A549 (cell line): Measurements from ENCODE around the gene PHC2. TPM values are rescaled to one million over a fixed set of nuclear protein-coding genes. Genes with fewer than 3 reads are reported as not detected.

ENCODE experiments used
- ATAC-seq, 2 experiments: fragments of 200-7000 bp in 1 of 2; fragments of >200 bp in 1 of 2; cut with Nextera tagmentation in 1 of 2; cut with Tn5 transposase in 1 of 2; 3 replicates each; pipeline versions ENCODE4 v1.8.0 to v1.9.1; 2018 to 2020; ENCODE audit warnings: mild to moderate bottlenecking in 1 of 2, moderate library complexity in 1 of 2
- CTCF ChIA-PET: fragments of 300-600 bp; sonication (Branson Sonifier 250); formaldehyde crosslinking; extraction: SDS; loops from one replicate; lab custom pipeline; 2021; ENCODE audit warnings: antibody characterized with exemption, inconsistent platforms; lab: Yijun Ruan, JAX
- POLR2A ChIA-PET: fragments of 350-600 bp; formaldehyde crosslinking; extraction: SDS; loops from one replicate; lab custom pipeline; 2021; ENCODE audit warnings: antibody characterized with exemption, inconsistent platforms; lab: Yijun Ruan, JAX
- DNase-seq, 2 experiments: peaks; one replicate each; pipeline versions ENCODE4 v3.0.0 to v3.0.0-alpha.2; 2011 to 2016; ENCODE audit warnings: low read depth in 1 of 2, low spot score in 1 of 2
- FAIRE-seq: peaks from 2 replicates; lab custom pipeline; 2011; peaks lifted over from hg19 to GRCh38; lab: Jason Lieb, UNC
- H3K27ac ChIP-seq, 2 experiments: fragments of >200 bp; sonication (Bioruptor Twin); formaldehyde crosslinking; 3 replicates each; pipeline ENCODE4 v1.5.1; 2016 to 2017
- H3K4me1 ChIP-seq: fragments of >200 bp; sonication (Bioruptor Twin); formaldehyde crosslinking; 3 replicates; pipeline ENCODE4 v1.6.1; 2016
- H3K4me2 ChIP-seq: fragments of >200 bp; sonication (Bioruptor Twin); formaldehyde crosslinking; 3 replicates; pipeline ENCODE4 v1.6.1; 2016
- H3K4me3 ChIP-seq: fragments of >200 bp; sonication (Bioruptor Twin); formaldehyde crosslinking; 3 replicates; pipeline ENCODE4 v1.5.1; 2016
- H3K9me3 ChIP-seq: fragments of >200 bp; sonication (Bioruptor Twin); formaldehyde crosslinking; 3 replicates; pipeline ENCODE4 v1.6.1; 2016
- ATOH8 ChIP-seq: fragments of 250-450 bp; sonication (Bioruptor Pico); IDR thresholded peaks from 2 replicates; pipeline ENCODE4 v1.5.0; 2020; ENCODE audit warnings: low read depth, mild to moderate bottlenecking, moderate library complexity
- CEBPB ChIP-seq, 2 experiments: fragments of >200 bp in 1 of 2; sonication (Bioruptor Twin) in 1 of 2; formaldehyde crosslinking in 1 of 2; IDR thresholded peaks; 2 replicates each; pipeline ENCODE4 v1.6.1; 2012 to 2016
- EP300 ChIP-seq, 2 experiments: fragments of >200 bp; sonication (Bioruptor Twin); formaldehyde crosslinking; IDR thresholded peaks; 2 replicates in 1 of 2; 3 replicates in 1 of 2; pipeline ENCODE4 v1.6.1; 2016 to 2017
- ESRRA ChIP-seq: fragments of 150-350 bp; IDR thresholded peaks from 2 replicates; pipeline ENCODE4 v1.6.1; 2014; ENCODE audit warnings: mild to moderate bottlenecking, low read length, borderline replicate concordance
- FOSB ChIP-seq: fragments of 250-450 bp; sonication (Bioruptor Pico); IDR thresholded peaks from 2 replicates; pipeline ENCODE4 v1.5.0; 2020; ENCODE audit warnings: mild to moderate bottlenecking, moderate library complexity
- GATA3 ChIP-seq: IDR thresholded peaks from 2 replicates; pipeline ENCODE4 v1.6.1; 2012; ENCODE audit warnings: borderline replicate concordance
- HOXB13 ChIP-seq: fragments of 250-450 bp; sonication (Bioruptor Pico); IDR thresholded peaks from 2 replicates; pipeline ENCODE4 v1.5.0; 2020; ENCODE audit warnings: low read depth, mild to moderate bottlenecking, moderate library complexity
- HOXB5 ChIP-seq: fragments of 250-450 bp; sonication (Bioruptor Pico); IDR thresholded peaks from 2 replicates; pipeline ENCODE4 v1.5.0; 2020; ENCODE audit warnings: mild to moderate bottlenecking, moderate library complexity
- MAFK ChIP-seq: fragments of 450-650 bp; IDR thresholded peaks from 2 replicates; pipeline ENCODE4 v1.6.1; 2014; ENCODE audit not compliant: partially characterized antibody
- NFE2L2 ChIP-seq: fragments of 150-350 bp; conservative IDR thresholded peaks from 2 replicates; pipeline ENCODE4 v1.6.1; 2014; ENCODE audit warnings: low read length
- NR3C1 ChIP-seq: fragments of >200 bp; sonication (Bioruptor Twin); formaldehyde crosslinking; IDR thresholded peaks from 3 replicates; pipeline ENCODE4 v1.6.1; 2017
- POLR2A ChIP-seq: IDR thresholded peaks from 2 replicates; pipeline ENCODE4 v1.6.1; 2012; ENCODE audit warnings: mild to moderate bottlenecking, low read length
- RAD21 ChIP-seq, 2 experiments: fragments of >200 bp in 1 of 2; sonication (Bioruptor Twin) in 1 of 2; formaldehyde crosslinking in 1 of 2; IDR thresholded peaks in 1 of 2; conservative IDR thresholded peaks in 1 of 2; 2 replicates in 1 of 2; 3 replicates in 1 of 2; pipeline ENCODE4 v1.6.1; 2012 to 2018; ENCODE audit warnings: inconsistent platforms in 1 of 2
- RCOR1 ChIP-seq: fragments of 150-350 bp; IDR thresholded peaks from 2 replicates; pipeline ENCODE4 v1.6.1; 2014; ENCODE audit warnings: antibody characterized with exemption, low read length, low read depth
- TP53 ChIP-seq: fragments of 250-450 bp; sonication (Bioruptor Pico); IDR thresholded peaks from 2 replicates; pipeline ENCODE4 v1.5.0; 2021; ENCODE audit warnings: mild to moderate bottlenecking, moderate library complexity
- ZC3H11A ChIP-seq: fragments of 450-650 bp; IDR thresholded peaks from 2 replicates; pipeline ENCODE4 v1.6.1; 2014; ENCODE audit warnings: antibody characterized with exemption, mild to moderate bottlenecking
- ZFP36 ChIP-seq: fragments of 450-650 bp; IDR thresholded peaks from 2 replicates; pipeline ENCODE4 v1.6.1; 2014; ENCODE audit warnings: borderline replicate concordance; ENCODE audit not compliant: partially characterized antibody
- WGBS: methylation state at CpG from one replicate; pipeline ENCODE4 v1.1.6; 2017; ENCODE audit errors: missing lambda C conversion rate; 5-methylcytosine and 5-hydroxymethylcytosine counted together
- polyA plus RNA-seq, 4 experiments: library from polyadenylated mRNA; depleted of rRNA in 3 of 4; stranded (reverse); fragments of >200 nt; fragmentation: RNase III in 1 of 4; extraction: RNeasy Plus Mini Kit Qiagen cat#74134 plus additional on column Dnase treatment in 1 of 4; gene quantifications; 2 replicates in 3 of 4; 3 replicates in 1 of 4; pipeline ENCODE4 v1.2.3, GENCODE V29; 2011 to 2017
- TF ChIP-seq, protein P1 (sequence below): IDR thresholded peaks from 2 replicates; pipeline ENCODE4 v1.6.1; 2012
- TF ChIP-seq, protein P2 (sequence below): IDR thresholded peaks from 2 replicates; pipeline ENCODE4 v1.6.1; 2012
- TF ChIP-seq, protein P3 (sequence below): fragments of 250-450 bp; sonication (Bioruptor Pico); IDR thresholded peaks from 2 replicates; pipeline ENCODE4 v1.5.0; 2021; ENCODE audit warnings: mild to moderate bottlenecking, moderate library complexity, borderline replicate concordance
- TF ChIP-seq, protein P4 (sequence below): fragments of >200 bp; sonication (Bioruptor Twin); formaldehyde crosslinking; IDR thresholded peaks from 3 replicates; pipeline ENCODE4 v1.6.1; 2016
- TF ChIP-seq, protein P5 (sequence below): fragments of 450-650 bp; IDR thresholded peaks from 2 replicates; pipeline ENCODE4 v1.6.1; 2014; ENCODE audit warnings: antibody characterized with exemption

Gene PHC2
- polyA plus RNA-seq, 2 of the 4 experiments (the other 2 are of a cell fraction) = 29.9 to 33.2 TPM

DNA sequence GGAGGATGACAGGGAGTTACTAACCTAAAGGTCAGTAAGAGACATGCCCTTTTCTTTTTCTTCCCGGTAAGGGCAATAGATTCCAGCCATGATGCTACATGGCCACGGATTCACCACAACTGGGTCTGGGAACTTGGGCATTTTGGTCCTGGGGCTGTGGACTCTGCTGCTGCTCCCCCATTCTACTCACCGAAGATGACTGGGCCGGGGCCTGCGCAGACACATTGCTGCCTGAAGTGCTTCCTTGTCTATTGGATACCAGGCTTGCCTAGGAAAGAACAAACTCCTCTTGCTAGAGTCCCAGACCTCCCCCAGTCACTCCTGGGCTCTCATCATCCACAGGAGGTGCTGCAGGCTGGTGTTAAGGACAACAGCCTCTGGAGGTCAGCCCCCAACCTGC lies 60.1 kb downstream of the PHC2 start:
- Histone ChIP-seq H3K9me3 (no peaks in the 10 kb centered on the region), H3K4me3 (no peak overlapping the region), H3K4me2 (no peak overlapping the region), H3K27ac (no peak overlapping the region), H3K4me1 (no peaks in the 10 kb centered on the region)
- 61% methylated on average over 3 of the region's 5 CpGs for WGBS
- DNase-seq = no peak
- no peak for FAIRE-seq
- CTCF ChIA-PET = interaction anchor here (0.7 to 13.0 kb wide), 3 partner anchors 36 to 75 kb away, joined by 3 to 162 read pairs (median 3); no protein-coding TSS in a partner anchor
- no peak for TF ChIP-seq ZFP36
- no peak for TF ChIP-seq ZC3H11A
- TF ChIP-seq, protein P1, sequence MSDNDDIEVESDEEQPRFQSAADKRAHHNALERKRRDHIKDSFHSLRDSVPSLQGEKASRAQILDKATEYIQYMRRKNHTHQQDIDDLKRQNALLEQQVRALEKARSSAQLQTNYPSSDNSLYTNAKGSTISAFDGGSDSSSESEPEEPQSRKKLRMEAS = no peak
- no peak for TF ChIP-seq EP300 (IDR thresholded peaks at IDR 0.05)
- no peak for TF ChIP-seq CEBPB (IDR thresholded peaks at IDR 0.05)
- no peak for TF ChIP-seq FOSB
- TF ChIP-seq POLR2A = no peak
- TF ChIP-seq, protein P2, sequence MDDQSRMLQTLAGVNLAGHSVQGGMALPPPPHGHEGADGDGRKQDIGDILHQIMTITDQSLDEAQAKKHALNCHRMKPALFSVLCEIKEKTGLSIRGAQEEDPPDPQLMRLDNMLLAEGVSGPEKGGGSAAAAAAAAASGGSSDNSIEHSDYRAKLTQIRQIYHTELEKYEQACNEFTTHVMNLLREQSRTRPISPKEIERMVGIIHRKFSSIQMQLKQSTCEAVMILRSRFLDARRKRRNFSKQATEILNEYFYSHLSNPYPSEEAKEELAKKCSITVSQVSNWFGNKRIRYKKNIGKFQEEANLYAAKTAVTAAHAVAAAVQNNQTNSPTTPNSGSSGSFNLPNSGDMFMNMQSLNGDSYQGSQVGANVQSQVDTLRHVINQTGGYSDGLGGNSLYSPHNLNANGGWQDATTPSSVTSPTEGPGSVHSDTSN = no peak
- TF ChIP-seq HOXB5 = no peak
- no peak for TF ChIP-seq GATA3
- TF ChIP-seq MAFK = no peak
- no peak for TF ChIP-seq RCOR1
- TF ChIP-seq ATOH8 = no peak
- POLR2A ChIA-PET = no interaction called here
- ATAC-seq = no peak

DNA sequence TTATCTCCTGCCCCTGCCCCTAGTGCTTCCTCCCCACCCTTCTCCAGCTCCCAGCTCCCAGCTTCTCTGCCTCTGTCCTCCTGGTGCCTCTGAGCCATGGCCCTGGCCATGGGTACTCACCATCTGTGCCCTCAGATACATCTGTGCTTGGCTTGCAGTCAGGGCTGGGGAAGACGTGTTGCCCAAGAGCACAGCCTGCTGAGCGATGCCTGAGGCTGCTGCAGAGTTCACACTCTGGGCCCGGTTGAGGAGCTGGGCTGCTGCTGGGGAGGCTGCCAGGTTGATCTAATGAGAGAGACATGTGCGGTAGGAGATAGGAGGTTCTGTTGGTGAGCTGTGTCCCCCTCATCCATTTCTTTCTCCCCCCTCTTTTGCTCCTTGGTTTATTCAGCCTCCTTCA lies 60.6 kb downstream of the PHC2 start:
- TF ChIP-seq, protein P3, sequence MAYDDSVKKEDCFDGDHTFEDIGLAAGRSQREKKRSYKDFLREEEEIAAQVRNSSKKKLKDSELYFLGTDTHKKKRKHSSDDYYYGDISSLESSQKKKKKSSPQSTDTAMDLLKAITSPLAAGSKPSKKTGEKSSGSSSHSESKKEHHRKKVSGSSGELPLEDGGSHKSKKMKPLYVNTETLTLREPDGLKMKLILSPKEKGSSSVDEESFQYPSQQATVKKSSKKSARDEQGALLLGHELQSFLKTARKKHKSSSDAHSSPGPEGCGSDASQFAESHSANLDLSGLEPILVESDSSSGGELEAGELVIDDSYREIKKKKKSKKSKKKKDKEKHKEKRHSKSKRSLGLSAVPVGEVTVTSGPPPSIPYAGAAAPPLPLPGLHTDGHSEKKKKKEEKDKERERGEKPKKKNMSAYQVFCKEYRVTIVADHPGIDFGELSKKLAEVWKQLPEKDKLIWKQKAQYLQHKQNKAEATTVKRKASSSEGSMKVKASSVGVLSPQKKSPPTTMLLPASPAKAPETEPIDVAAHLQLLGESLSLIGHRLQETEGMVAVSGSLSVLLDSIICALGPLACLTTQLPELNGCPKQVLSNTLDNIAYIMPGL (CRISPR knock-in tag) = no peak
- TF ChIP-seq, protein P4, sequence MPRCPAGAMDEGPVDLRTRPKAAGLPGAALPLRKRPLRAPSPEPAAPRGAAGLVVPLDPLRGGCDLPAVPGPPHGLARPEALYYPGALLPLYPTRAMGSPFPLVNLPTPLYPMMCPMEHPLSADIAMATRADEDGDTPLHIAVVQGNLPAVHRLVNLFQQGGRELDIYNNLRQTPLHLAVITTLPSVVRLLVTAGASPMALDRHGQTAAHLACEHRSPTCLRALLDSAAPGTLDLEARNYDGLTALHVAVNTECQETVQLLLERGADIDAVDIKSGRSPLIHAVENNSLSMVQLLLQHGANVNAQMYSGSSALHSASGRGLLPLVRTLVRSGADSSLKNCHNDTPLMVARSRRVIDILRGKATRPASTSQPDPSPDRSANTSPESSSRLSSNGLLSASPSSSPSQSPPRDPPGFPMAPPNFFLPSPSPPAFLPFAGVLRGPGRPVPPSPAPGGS = no peak
- WGBS = 80% methylated on average over 3 of the region's 4 CpGs
- ChIA-PET POLR2A (no interaction called here), CTCF (interaction anchor here (0.7 to 13.0 kb wide), 5 partner anchors 20 to 143 kb away, joined by 3 to 162 read pairs (median 3); no protein-coding TSS in a partner anchor)
- Histone ChIP-seq H3K4me3 (no peak overlapping the region), H3K4me2 (no peak overlapping the region), H3K27ac (no peak overlapping the region), H3K9me3 (no peaks in the 10 kb centered on the region), H3K4me1 (no peaks in the 10 kb centered on the region)
- no peak for ATAC-seq
- no peak for FAIRE-seq
- DNase-seq = no peak

DNA sequence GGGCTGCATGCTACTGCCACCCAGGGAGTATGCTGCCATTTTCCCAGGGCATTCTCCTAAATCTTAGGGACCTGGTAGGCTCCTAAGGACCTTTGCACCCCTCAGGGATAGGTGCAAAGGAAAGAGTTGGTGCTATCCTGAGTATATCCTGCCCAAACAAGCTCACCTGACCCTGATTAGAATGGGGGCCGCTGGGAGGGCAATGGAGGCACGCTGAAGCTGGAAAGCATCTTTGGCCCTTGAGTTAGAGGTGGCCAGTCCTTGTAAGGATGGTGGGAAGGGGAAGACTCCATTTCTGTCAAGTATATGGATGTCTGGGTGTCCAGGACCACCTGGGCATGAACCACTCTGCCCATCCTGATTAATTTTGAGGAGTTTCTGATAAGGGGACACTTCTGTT lies 61.1 kb downstream of the PHC2 start:
- H3K4me1 ChIP-seq = no peaks in the 10 kb centered on the region
- no peak for FAIRE-seq
- ChIA-PET CTCF (interaction anchor here (0.6 to 13.0 kb wide), 7 partner anchors 20 to 142 kb away, joined by 3 to 162 read pairs (median 3); no protein-coding TSS in a partner anchor), POLR2A (no interaction called here)
- H3K4me3 ChIP-seq = no peak overlapping the region
- TF ChIP-seq, protein P5, sequence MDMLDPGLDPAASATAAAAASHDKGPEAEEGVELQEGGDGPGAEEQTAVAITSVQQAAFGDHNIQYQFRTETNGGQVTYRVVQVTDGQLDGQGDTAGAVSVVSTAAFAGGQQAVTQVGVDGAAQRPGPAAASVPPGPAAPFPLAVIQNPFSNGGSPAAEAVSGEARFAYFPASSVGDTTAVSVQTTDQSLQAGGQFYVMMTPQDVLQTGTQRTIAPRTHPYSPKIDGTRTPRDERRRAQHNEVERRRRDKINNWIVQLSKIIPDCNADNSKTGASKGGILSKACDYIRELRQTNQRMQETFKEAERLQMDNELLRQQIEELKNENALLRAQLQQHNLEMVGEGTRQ = no peak
- TF ChIP-seq NR3C1 = no peak
- TF ChIP-seq TP53 (CRISPR knock-in tag) = no peak
- no peak for TF ChIP-seq CEBPB (IDR thresholded peaks at IDR 0.05)
- no peak for TF ChIP-seq RAD21 (conservative IDR thresholded peaks at IDR 0.05 in 1 of 2, IDR thresholded peaks at IDR 0.05 in 1 of 2)
- TF ChIP-seq ESRRA = no peak
- TF ChIP-seq NFE2L2 = no peak
- no peak for TF ChIP-seq HOXB13 (CRISPR knock-in tag)
- no peak for ATAC-seq
- H3K9me3 ChIP-seq = no peaks in the 10 kb centered on the region
- no peak for DNase-seq
- WGBS = 57% methylated on average over 2 of the region's 2 CpGs
- no peak overlapping the region for H3K27ac ChIP-seq
- no peak overlapping the region for H3K4me2 ChIP-seq
